Sigmoid colon (tissue), 4 donors: ENCODE data around the gene ALKBH6.

ENCODE experiments used
- CTCF ChIP-seq, 4 experiments: fragments of 450-650 bp in 3 of 4; fragments of 200-600 bp in 1 of 4; IDR thresholded peaks; one replicate each; pipeline ENCODE4 v1.5.1; 2016 to 2019; ENCODE audit warnings: antibody characterized with exemption in 4 of 4, mild to moderate bottlenecking in 3 of 4, moderate library complexity in 2 of 4
- EP300 ChIP-seq, 4 donors: sonication (generic); formaldehyde crosslinking; IDR thresholded peaks; one replicate each; pipeline ENCODE4 v1.6.1; 2017; ENCODE audit warnings: antibody characterized with exemption in 4 of 4
- POLR2A ChIP-seq, 2 donors: fragments of 450-650 bp; IDR thresholded peaks; one replicate each; pipeline ENCODE4 v1.6.1; 2016; ENCODE audit warnings: antibody characterized with exemption in 2 of 2, mild to moderate bottlenecking in 2 of 2, moderate library complexity in 2 of 2
- POLR2AphosphoS5 ChIP-seq, 4 donors: sonication (generic); formaldehyde crosslinking; IDR thresholded peaks; one replicate each; pipeline ENCODE4 v1.6.1; 2017; ENCODE audit warnings: antibody characterized with exemption in 4 of 4

GRCh38 chr19:36059180-36059910, 45.3 kb upstream of the ALKBH6 start:
- TF ChIP-seq EP300 (IDR thresholded peaks at IDR 0.05) (no peak), CTCF (IDR thresholded peaks at IDR 0.05) (no peak), POLR2A (IDR thresholded peaks at IDR 0.05) (no peak), POLR2AphosphoS5 (IDR thresholded peaks at IDR 0.05) (no peak)
